H7 (cell line): ENCODE measurements around the gene TTLL11. TPM values are rescaled to one million over a fixed set of nuclear protein-coding genes. Genes with fewer than 3 reads are reported as not detected.

ENCODE experiments used
- DNase-seq: peaks from one replicate; pipeline ENCODE4 v3.0.0; 2012
- H3K27me3 ChIP-seq: 2 replicates; pipeline ENCODE4 v1.6.0; 2011; ENCODE audit warnings: mild to moderate bottlenecking, low read length; ENCODE audit not compliant: control insufficient read depth, insufficient read depth
- H3K36me3 ChIP-seq: replicated peaks from 2 replicates; pipeline ENCODE4 v1.5.1; 2011; ENCODE audit warnings: low read length; ENCODE audit not compliant: control insufficient read depth, insufficient read depth
- H3K4me3 ChIP-seq: 2 replicates; pipeline ENCODE4 v1.5.1; 2011; ENCODE audit warnings: low read depth, mild to moderate bottlenecking, control low read depth, low read length, moderate library complexity; ENCODE audit not compliant: insufficient read depth
- total RNA-seq: library from RNA; depleted of rRNA; stranded (reverse); fragments of >200 nt; shearing (Covaris generic); gene quantifications from 2 replicates; pipeline ENCODE4 v1.2.3, GENCODE V29; 2014; rRNA removed

Gene TTLL11
- total RNA-seq, result 0.18 and 0.97 TPM in 2 replicates

GRCh38 chr9:122092611-122093506 is at the start of gene TTLL11:
TTLL11 (minus strand) TSS chr9:122093308; CDS start chr9:122093148, 160 bp downstream.
- no peaks in the 10 kb centered on the region for H3K36me3 ChIP-seq
- DNase-seq, result peak; percentile 97
- peak within 1 kb of the TSS; percentile 64 for H3K4me3 ChIP-seq
- H3K27me3 ChIP-seq, result peaks cover 12% of the 10 kb centered on the region; the same call in 1 of the 2 replicates

GRCh38 chr9:122141671-122142070 is 48.6 kb upstream of the TTLL11 start:
- Histone ChIP-seq H3K36me3 (no peaks in the 10 kb centered on the region), H3K27me3 (no peaks in the 10 kb centered on the region), H3K4me3 (no peak overlapping the region)
- no peak for DNase-seq

- no peak for DNase-seq
- Histone ChIP-seq H3K27me3 (no peaks in the 10 kb centered on the region), H3K36me3 (no peaks in the 10 kb centered on the region), H3K4me3 (no peak overlapping the region)
These were observed 47.5 kb upstream of the TTLL11 start for GRCh38 chr9:122140368-122141193.

GRCh38 chr9:122138560-122139268 is 45.6 kb upstream of the TTLL11 start:
- no peak overlapping the region for H3K4me3 ChIP-seq
- no peak for DNase-seq
- no peaks in the 10 kb centered on the region for H3K27me3 ChIP-seq
- no peaks in the 10 kb centered on the region for H3K36me3 ChIP-seq

GRCh38 chr9:122135529-122135859 is 42.4 kb upstream of the TTLL11 start:
- Histone ChIP-seq H3K36me3 (no peaks in the 10 kb centered on the region), H3K27me3 (peaks cover 4% of the 10 kb centered on the region), H3K4me3 (no peak overlapping the region)
- no peak for DNase-seq

- peak; percentile 72 for DNase-seq
- Histone ChIP-seq H3K27me3 (peaks cover 4% of the 10 kb centered on the region), H3K4me3 (no peak overlapping the region), H3K36me3 (no peaks in the 10 kb centered on the region)
These were observed 41.9 kb upstream of the TTLL11 start for GRCh38 chr9:122134822-122135528.

- H3K36me3 ChIP-seq, result no peaks in the 10 kb centered on the region
- H3K4me3 ChIP-seq, result no peak overlapping the region
- no peak for DNase-seq
- peaks cover 4% of the 10 kb centered on the region for H3K27me3 ChIP-seq
These were observed 41.0 kb upstream of the TTLL11 start for GRCh38 chr9:122133984-122134535.

- Histone ChIP-seq H3K27me3 (peaks cover 4% of the 10 kb centered on the region), H3K4me3 (no peak overlapping the region), H3K36me3 (no peaks in the 10 kb centered on the region)
- no peak for DNase-seq
These were observed 40.3 kb upstream of the TTLL11 start for GRCh38 chr9:122133263-122133983.

GRCh38 chr9:122132539-122132938 is 39.4 kb upstream of the TTLL11 start:
- H3K27me3 ChIP-seq, result peaks cover 4% of the 10 kb centered on the region
- H3K4me3 ChIP-seq, result no peak overlapping the region
- no peak for DNase-seq
- no peaks in the 10 kb centered on the region for H3K36me3 ChIP-seq

- Histone ChIP-seq H3K27me3 (peaks cover 12% of the 10 kb centered on the region), H3K4me3 (no peak overlapping the region), H3K36me3 (no peaks in the 10 kb centered on the region)
- DNase-seq, result peak; percentile 89
These were observed 38.4 kb upstream of the TTLL11 start for GRCh38 chr9:122131401-122132001.

GRCh38 chr9:122130837-122131236 is 37.7 kb upstream of the TTLL11 start:
- no peaks in the 10 kb centered on the region for H3K36me3 ChIP-seq
- H3K27me3 ChIP-seq, result peaks cover 19% of the 10 kb centered on the region
- peak; percentile 22 for DNase-seq
- no peak overlapping the region for H3K4me3 ChIP-seq

GRCh38 chr9:122129969-122130368 is 36.9 kb upstream of the TTLL11 start:
- Histone ChIP-seq H3K36me3 (no peaks in the 10 kb centered on the region), H3K4me3 (no peak overlapping the region), H3K27me3 (peaks cover 25% of the 10 kb centered on the region)
- DNase-seq, result peak; percentile 9

- no peak for DNase-seq
- Histone ChIP-seq H3K4me3 (no peak overlapping the region), H3K27me3 (peaks cover 25% of the 10 kb centered on the region), H3K36me3 (no peaks in the 10 kb centered on the region)
These were observed 35.8 kb upstream of the TTLL11 start for GRCh38 chr9:122128969-122129343.
